Neural cell (in vitro differentiated cells): Measurements from ENCODE around the gene MACF1. TPM values are rescaled to one million over a fixed set of nuclear protein-coding genes. Genes with fewer than 3 reads are reported as not detected.
"Not testable (repeated sequence)": the region's sequence is repeated elsewhere in the genome, so short reads cannot be mapped to it uniquely, and the experiment has no call there.

Source experiments
- H2AFZ ChIP-seq: fragments of 200-600, 300-800 bp; sonication (generic), shearing (Covaris generic); 2 replicates; pipeline ENCODE4 v1.6.0; 2014; ENCODE audit warnings: low read depth, mild to moderate bottlenecking, antibody characterized with exemption, low read length, moderate library complexity
- H3F3A ChIP-seq: fragments of 200-600 bp; shearing (Covaris generic); 2 replicates; pipeline ENCODE4 v1.6.1; 2016; ENCODE audit warnings: mild to moderate bottlenecking, moderate library complexity, mixed read lengths, antibody characterized with exemption, low read length; ENCODE audit not compliant: insufficient read depth, poor library complexity, severe bottlenecking
- H3K27ac ChIP-seq: fragments of 200-600, 300-800 bp; sonication (generic), shearing (Covaris generic); 2 replicates; pipeline ENCODE4 v1.5.1; 2014; ENCODE audit warnings: mild to moderate bottlenecking, low read length, moderate library complexity
- H3K27me3 ChIP-seq: fragments of 300-800, 200-600 bp; sonication (generic), shearing (Covaris generic); 2 replicates; pipeline ENCODE4 v1.6.0; 2014; ENCODE audit warnings: mild to moderate bottlenecking, low read depth, low read length, moderate library complexity; ENCODE audit not compliant: insufficient read depth
- H3K36me3 ChIP-seq: fragments of 300-800, 200-600 bp; sonication (generic), shearing (Covaris generic); 2 replicates; pipeline ENCODE4 v1.5.1; 2014; ENCODE audit warnings: mild to moderate bottlenecking, antibody characterized with exemption, low read length, moderate library complexity; ENCODE audit not compliant: insufficient read depth
- H3K4me2 ChIP-seq: fragments of 300-800, 200-600 bp; sonication (generic), shearing (Covaris generic); 2 replicates; pipeline ENCODE4 v1.6.0; 2014; ENCODE audit warnings: mild to moderate bottlenecking, low read length
- H3K4me3 ChIP-seq: fragments of 300-800, 200-600 bp; sonication (generic), shearing (Covaris generic); 2 replicates; pipeline ENCODE4 v1.5.1; 2014; ENCODE audit warnings: mild to moderate bottlenecking, low read length, moderate library complexity
- H3K79me2 ChIP-seq: fragments of 200-600 bp; shearing (Covaris generic); replicated peaks from 2 replicates; pipeline ENCODE4 v1.6.0; 2014; ENCODE audit warnings: mild to moderate bottlenecking, low read length, moderate library complexity; ENCODE audit not compliant: insufficient read depth
- H3K9ac ChIP-seq: fragments of 300-800, 200-600 bp; sonication (generic), shearing (Covaris generic); 2 replicates; pipeline ENCODE4 v1.6.1; 2016; ENCODE audit warnings: mild to moderate bottlenecking, low read length, mixed read lengths
- H3K9me2 ChIP-seq: fragments of 200-600 bp; shearing (Covaris generic); 2 replicates; pipeline ENCODE4 v1.6.1; 2016; ENCODE audit warnings: mild to moderate bottlenecking, low read length, mixed read lengths; ENCODE audit not compliant: insufficient read depth
- H3K9me3 ChIP-seq: fragments of 200-600, 300-800 bp; sonication (generic), shearing (Covaris generic); 2 replicates; pipeline ENCODE4 v1.6.1; 2016; ENCODE audit warnings: mild to moderate bottlenecking, mixed run types, low read length, moderate library complexity, mixed read lengths
- H4K20me1 ChIP-seq: fragments of 200-600 bp; shearing (Covaris generic); 2 replicates; pipeline ENCODE4 v1.6.1; 2016; ENCODE audit warnings: mild to moderate bottlenecking, mixed run types; ENCODE audit not compliant: insufficient read depth
- polyA plus RNA-seq: library from polyadenylated mRNA; depleted of rRNA; stranded (reverse); fragments of >200 nt; gene quantifications from 2 replicates; pipeline ENCODE4 v1.2.3, GENCODE V29; 2014

MACF1 gene
- polyA plus RNA-seq, 1 donor from 2014 or later: 176 TPM

- not testable (repeated sequence) for H3K9ac ChIP-seq, H4K20me1 ChIP-seq, H3K9me2 ChIP-seq, H3K27ac ChIP-seq, H3F3A ChIP-seq, H3K4me3 ChIP-seq, H2AFZ ChIP-seq, H3K79me2 ChIP-seq, H3K36me3 ChIP-seq, H3K4me2 ChIP-seq, H3K9me3 ChIP-seq, H3K27me3 ChIP-seq
These were observed 310.2 kb downstream of the MACF1 start for GRCh38 chr1:39514710-39515124.

GRCh38 chr1:39515131-39516086 is 310.9 kb downstream of the MACF1 start:
- H3K79me2 ChIP-seq, H3F3A ChIP-seq, H3K36me3 ChIP-seq, H4K20me1 ChIP-seq, H3K27ac ChIP-seq, H3K9me2 ChIP-seq, H3K9me3 ChIP-seq, H2AFZ ChIP-seq, H3K4me2 ChIP-seq, H3K9ac ChIP-seq, H3K4me3 ChIP-seq, H3K27me3 ChIP-seq: not testable (repeated sequence)

GRCh38 chr1:39516841-39517240 is 312.3 kb downstream of the MACF1 start:
- H3F3A ChIP-seq, H3K4me3 ChIP-seq, H3K27me3 ChIP-seq, H2AFZ ChIP-seq, H3K9me2 ChIP-seq, H3K9me3 ChIP-seq, H3K36me3 ChIP-seq, H3K4me2 ChIP-seq, H3K27ac ChIP-seq, H4K20me1 ChIP-seq, H3K9ac ChIP-seq, H3K79me2 ChIP-seq: not testable (repeated sequence)

- not testable (repeated sequence) for H4K20me1 ChIP-seq, H3K27me3 ChIP-seq, H3K36me3 ChIP-seq, H3K27ac ChIP-seq, H2AFZ ChIP-seq, H3K9me3 ChIP-seq, H3K79me2 ChIP-seq, H3F3A ChIP-seq, H3K4me2 ChIP-seq, H3K4me3 ChIP-seq, H3K9me2 ChIP-seq, H3K9ac ChIP-seq
These were observed 313.4 kb downstream of the MACF1 start for GRCh38 chr1:39517936-39518335.

- not testable (repeated sequence) for H3K4me3 ChIP-seq, H3K27me3 ChIP-seq, H3K9me3 ChIP-seq, H2AFZ ChIP-seq, H3K27ac ChIP-seq, H3K9ac ChIP-seq, H3K4me2 ChIP-seq, H4K20me1 ChIP-seq, H3K79me2 ChIP-seq, H3K36me3 ChIP-seq, H3F3A ChIP-seq, H3K9me2 ChIP-seq
These were observed 314.9 kb downstream of the MACF1 start for GRCh38 chr1:39519376-39519775.

- H2AFZ ChIP-seq, H3K27ac ChIP-seq, H3K9me2 ChIP-seq, H3K4me3 ChIP-seq, H3K4me2 ChIP-seq, H3K9ac ChIP-seq, H3K36me3 ChIP-seq, H3K9me3 ChIP-seq, H3K79me2 ChIP-seq, H3F3A ChIP-seq, H4K20me1 ChIP-seq, H3K27me3 ChIP-seq: not testable (repeated sequence)
These were observed 317.7 kb downstream of the MACF1 start for GRCh38 chr1:39522221-39522620.
